H9 (cell line): Measurements from ENCODE around the gene ZKSCAN5. TPM values are rescaled to one million over a fixed set of nuclear protein-coding genes. Genes with fewer than 3 reads are reported as not detected.

Source experiments
- DNase-seq: peaks from one replicate; pipeline ENCODE4 v3.0.0-alpha.2; 2017
- H2AFZ ChIP-seq: one replicate; pipeline ENCODE4 v1.6.1; 2013; ENCODE audit warnings: mild to moderate bottlenecking, low read length, control low read depth, moderate library complexity
- H2AK5ac ChIP-seq: 2 replicates; pipeline ENCODE4 v1.6.1; 2013; ENCODE audit warnings: low read length, control low read depth, mixed read lengths; ENCODE audit not compliant: insufficient read length
- H2BK120ac ChIP-seq: one replicate; pipeline ENCODE4 v1.6.1; 2013; ENCODE audit warnings: low read depth, mild to moderate bottlenecking, low read length, control low read depth, inconsistent platforms; ENCODE audit not compliant: poor library complexity, severe bottlenecking
- H2BK12ac ChIP-seq: 2 replicates; pipeline ENCODE4 v1.6.1; 2013; ENCODE audit warnings: low read length, control low read depth, mixed read lengths, low read depth; ENCODE audit not compliant: insufficient read length
- H2BK15ac ChIP-seq: 2 replicates; pipeline ENCODE4 v1.6.1; 2013; ENCODE audit warnings: low read depth, low read length, control low read depth
- H2BK20ac ChIP-seq: one replicate; pipeline ENCODE4 v1.6.1; 2013; ENCODE audit warnings: low read depth, mild to moderate bottlenecking, low read length, control low read depth, inconsistent platforms; ENCODE audit not compliant: poor library complexity, severe bottlenecking
- H2BK5ac ChIP-seq: 2 replicates; pipeline ENCODE4 v1.6.1; 2013; ENCODE audit warnings: low read length, control low read depth, mixed read lengths; ENCODE audit not compliant: insufficient read length
- H3K14ac ChIP-seq: 2 replicates; pipeline ENCODE4 v1.6.1; 2013; ENCODE audit warnings: low read length, control low read depth; ENCODE audit not compliant: insufficient read depth
- H3K18ac ChIP-seq: 2 replicates; pipeline ENCODE4 v1.6.1; 2013; ENCODE audit warnings: low read depth, mild to moderate bottlenecking, mixed read lengths, low read length, control low read depth; ENCODE audit not compliant: insufficient read length
- H3K23ac ChIP-seq: 2 replicates; pipeline ENCODE4 v1.6.1; 2013; ENCODE audit warnings: low read length, control low read depth, mixed read lengths, low read depth; ENCODE audit not compliant: insufficient read length
- H3K23me2 ChIP-seq: 2 replicates; pipeline ENCODE4 v1.6.1; 2013; ENCODE audit warnings: low read depth, mild to moderate bottlenecking, mixed read lengths, low read length, control low read depth; ENCODE audit not compliant: insufficient read length, poor library complexity, severe bottlenecking
- H3K27ac ChIP-seq: 2 replicates; pipeline ENCODE4 v1.5.1; 2013; ENCODE audit warnings: low read length, control low read depth, mixed read lengths, low read depth; ENCODE audit not compliant: insufficient read length
- H3K27me3 ChIP-seq: 2 replicates; pipeline ENCODE4 v1.6.1; 2013; ENCODE audit warnings: low read length, control low read depth, inconsistent platforms; ENCODE audit not compliant: insufficient read depth
- H3K4ac ChIP-seq: 2 replicates; pipeline ENCODE4 v1.6.1; 2013; ENCODE audit warnings: low read depth, mild to moderate bottlenecking, control low read depth, inconsistent platforms, low read length, moderate library complexity
- H3K4me1 ChIP-seq: 2 replicates; pipeline ENCODE4 v1.6.1; 2013; ENCODE audit warnings: low read length, control low read depth, inconsistent platforms; ENCODE audit not compliant: insufficient read depth
- H3K4me2 ChIP-seq: 2 replicates; pipeline ENCODE4 v1.6.1; 2013; ENCODE audit warnings: low read length, control low read depth, mixed read lengths; ENCODE audit not compliant: insufficient read length, insufficient read depth
- H3K56ac ChIP-seq: 2 replicates; pipeline ENCODE4 v1.6.1; 2013; ENCODE audit warnings: low read depth, mild to moderate bottlenecking, mixed read lengths, low read length, control low read depth; ENCODE audit not compliant: insufficient read length
- H3K79me1 ChIP-seq: 2 replicates; pipeline ENCODE4 v1.6.1; 2013; ENCODE audit warnings: low read depth, mild to moderate bottlenecking, moderate library complexity, low read length, control low read depth, inconsistent platforms; ENCODE audit not compliant: insufficient read depth, poor library complexity, severe bottlenecking
- H3K79me2 ChIP-seq: 2 replicates; pipeline ENCODE4 v1.6.1; 2013; ENCODE audit warnings: low read length, control low read depth, inconsistent platforms; ENCODE audit not compliant: insufficient read depth
- H3K9ac ChIP-seq: 2 replicates; pipeline ENCODE4 v1.6.1; 2013; ENCODE audit warnings: low read length, control low read depth, mixed read lengths; ENCODE audit not compliant: insufficient read length; ENCODE audit errors: extremely low read depth
- H3K9me3 ChIP-seq: one replicate; pipeline ENCODE4 v1.6.1; 2013; ENCODE audit warnings: low read depth, low read length, inconsistent platforms; ENCODE audit not compliant: control insufficient read depth
- H3T11ph ChIP-seq: one replicate; pipeline ENCODE4 v1.6.1; 2013; ENCODE audit warnings: mild to moderate bottlenecking, low read length, control low read depth, inconsistent platforms
- H4K20me1 ChIP-seq: one replicate; pipeline ENCODE4 v1.6.1; 2013; ENCODE audit not compliant: control insufficient read depth, insufficient read length, insufficient read depth
- H4K5ac ChIP-seq: 2 replicates; pipeline ENCODE4 v1.6.1; 2013; ENCODE audit warnings: low read depth, mild to moderate bottlenecking, mixed read lengths, low read length, control low read depth; ENCODE audit not compliant: insufficient read length
- H4K8ac ChIP-seq: replicated peaks from 2 replicates; pipeline ENCODE4 v1.6.1; 2013; ENCODE audit warnings: low read length, control low read depth, mixed read lengths, low read depth; ENCODE audit not compliant: insufficient read length
- H4K91ac ChIP-seq: 2 replicates; pipeline ENCODE4 v1.6.1; 2013; ENCODE audit warnings: low read depth, mild to moderate bottlenecking, moderate library complexity, mixed read lengths, low read length, control low read depth; ENCODE audit not compliant: insufficient read length
- H3K27ac Mint-ChIP-seq, 3 experiments: 2 replicates in 2 of 3; 3 replicates in 1 of 3; pipeline ENCODE4 v1.8.0; 2020 to 2021; ENCODE audit warnings: mixed read lengths in 3 of 3, mild to moderate bottlenecking in 1 of 3, moderate library complexity in 1 of 3
- H3K27me3 Mint-ChIP-seq: 2 replicates; pipeline ENCODE4 v1.8.0; 2021; ENCODE audit warnings: low read depth, mild to moderate bottlenecking, moderate library complexity, mixed read lengths
- H3K36me3 Mint-ChIP-seq, 3 experiments: 2 replicates in 2 of 3; 3 replicates in 1 of 3; pipeline ENCODE4 v1.8.0; 2020 to 2021; ENCODE audit warnings: low read depth in 3 of 3, mixed read lengths in 3 of 3; ENCODE audit not compliant: insufficient read depth in 1 of 3
- H3K4me1 Mint-ChIP-seq, 2 experiments: 2 replicates each; pipeline ENCODE4 v1.8.0; 2020; ENCODE audit warnings: mixed read lengths in 2 of 2
- H3K4me3 Mint-ChIP-seq, 2 experiments: 2 replicates in 1 of 2; 3 replicates in 1 of 2; pipeline ENCODE4 v1.8.0; 2020 to 2021; ENCODE audit warnings: mild to moderate bottlenecking in 2 of 2, mixed read lengths in 2 of 2, moderate library complexity in 1 of 2
- H3K9me3 Mint-ChIP-seq, 2 experiments: 2 replicates in 1 of 2; 3 replicates in 1 of 2; pipeline ENCODE4 v1.8.0; 2020; ENCODE audit warnings: mild to moderate bottlenecking in 2 of 2, mixed read lengths in 2 of 2, moderate library complexity in 1 of 2
- WGBS: extraction: QIAGEN DNeasy Blood & Tissue Kit; methylation state at CpG from one replicate; pipeline ENCODE4 v1.1.7; 2013; ENCODE audit warnings: missing lambda C conversion rate, low lambda C conversion rate, mixed read lengths; ENCODE audit not compliant: insufficient read length; ENCODE audit errors: extremely low coverage; 5-methylcytosine and 5-hydroxymethylcytosine counted together
- total RNA-seq: library from RNA; stranded (reverse); gene quantifications from 2 replicates; pipeline ENCODE4 v1.2.1, GENCODE V29; 2021
- TF ChIP-seq, protein P1 (sequence below): fragments of 200-600 bp; sonication (generic); conservative IDR thresholded peaks from 3 replicates; pipeline ENCODE4 v1.8.0; 2021; ENCODE audit warnings: antibody characterized with exemption, mild to moderate bottlenecking

Gene ZKSCAN5
- total RNA-seq, 1 experiment from 2014 or later: 16.6 TPM

DNA sequence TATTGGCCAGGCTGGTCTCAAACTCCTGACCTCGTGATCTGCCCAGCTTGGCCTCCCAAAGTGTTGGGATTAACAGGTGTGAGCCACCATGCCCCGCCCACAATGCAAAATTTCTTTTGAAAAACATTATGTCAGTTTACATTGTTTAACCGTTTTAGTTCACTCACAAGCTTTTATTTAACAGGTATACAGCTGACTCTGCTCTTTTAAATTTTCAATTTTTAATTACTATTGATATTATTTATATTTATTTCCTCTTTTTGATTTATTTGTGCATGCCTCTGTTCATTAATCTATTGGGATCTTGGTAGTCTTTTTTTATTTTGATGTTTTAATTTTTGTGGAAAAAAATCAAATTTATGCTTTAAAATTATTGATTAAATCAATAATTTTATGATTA is 16.9 kb downstream of the ZKSCAN5 start:
- Histone ChIP-seq H2BK5ac (no peak overlapping the region), H3K27me3 (no peaks in the 10 kb centered on the region), H2AFZ (no peak overlapping the region), H4K5ac (no peak overlapping the region), H3K79me1 (no peaks in the 10 kb centered on the region), H3K14ac (no peak overlapping the region), H3K18ac (no peak overlapping the region), H3K9me3 (no peaks in the 10 kb centered on the region), H3K23me2 (no peaks in the 10 kb centered on the region), H3K56ac (no peak overlapping the region), H3K4me2 (no peak overlapping the region), H3K23ac (no peak overlapping the region), H3K4me1 (no peaks in the 10 kb centered on the region), H4K91ac (no peak overlapping the region), H3K9ac (no peak overlapping the region), H2AK5ac (no peak overlapping the region), H4K8ac (no peak overlapping the region), H2BK15ac (no peak overlapping the region), H2BK20ac (no peak overlapping the region), H3K27ac (no peak overlapping the region), H3K4ac (no peak overlapping the region), H2BK120ac (no peak overlapping the region), H3T11ph (no peak overlapping the region), H2BK12ac (no peak overlapping the region), H3K79me2 (no peaks in the 10 kb centered on the region), H4K20me1 (no peaks in the 10 kb centered on the region)
- no CpG with 5 or more reads among the region's 3 CpGs for WGBS
- no peak for DNase-seq
- H3K4me3 Mint-ChIP-seq: no peak overlapping the region
- TF ChIP-seq, protein P1, sequence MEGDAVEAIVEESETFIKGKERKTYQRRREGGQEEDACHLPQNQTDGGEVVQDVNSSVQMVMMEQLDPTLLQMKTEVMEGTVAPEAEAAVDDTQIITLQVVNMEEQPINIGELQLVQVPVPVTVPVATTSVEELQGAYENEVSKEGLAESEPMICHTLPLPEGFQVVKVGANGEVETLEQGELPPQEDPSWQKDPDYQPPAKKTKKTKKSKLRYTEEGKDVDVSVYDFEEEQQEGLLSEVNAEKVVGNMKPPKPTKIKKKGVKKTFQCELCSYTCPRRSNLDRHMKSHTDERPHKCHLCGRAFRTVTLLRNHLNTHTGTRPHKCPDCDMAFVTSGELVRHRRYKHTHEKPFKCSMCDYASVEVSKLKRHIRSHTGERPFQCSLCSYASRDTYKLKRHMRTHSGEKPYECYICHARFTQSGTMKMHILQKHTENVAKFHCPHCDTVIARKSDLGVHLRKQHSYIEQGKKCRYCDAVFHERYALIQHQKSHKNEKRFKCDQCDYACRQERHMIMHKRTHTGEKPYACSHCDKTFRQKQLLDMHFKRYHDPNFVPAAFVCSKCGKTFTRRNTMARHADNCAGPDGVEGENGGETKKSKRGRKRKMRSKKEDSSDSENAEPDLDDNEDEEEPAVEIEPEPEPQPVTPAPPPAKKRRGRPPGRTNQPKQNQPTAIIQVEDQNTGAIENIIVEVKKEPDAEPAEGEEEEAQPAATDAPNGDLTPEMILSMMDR: no peak
- no peak overlapping the region for H3K27ac Mint-ChIP-seq
- H3K27me3 Mint-ChIP-seq: no peaks in the 10 kb centered on the region
- no peaks in the 10 kb centered on the region for H3K9me3 Mint-ChIP-seq
- no peaks in the 10 kb centered on the region for H3K4me1 Mint-ChIP-seq
- H3K36me3 Mint-ChIP-seq: peaks cover 30 to 53% (median 45%) of the 10 kb centered on the region in 3 experiments
